NB4 (cell line): ENCODE results near the gene RMI2.

Experiments used
- DNase-seq: peaks from one replicate; pipeline ENCODE4 v3.0.0; 2010; ENCODE audit warnings: low read depth
- H3K4me3 ChIP-seq: one replicate; pipeline ENCODE4 v1.5.1; 2011; ENCODE audit warnings: mild to moderate bottlenecking, low read depth, low read length, moderate library complexity
- CTCF ChIP-seq: IDR thresholded peaks from one replicate; pipeline ENCODE4 v1.5.1; 2012; ENCODE audit warnings: low read depth, low read length
- MAX ChIP-seq: IDR thresholded peaks from 2 replicates; pipeline ENCODE4 v1.6.1; 2011; ENCODE audit warnings: low read depth, low read length
- MYC ChIP-seq: IDR thresholded peaks from 2 replicates; pipeline ENCODE4 v1.6.1; 2011; ENCODE audit warnings: low read depth, low read length
- POLR2A ChIP-seq: IDR thresholded peaks from 2 replicates; pipeline ENCODE4 v1.6.1; 2011; ENCODE audit warnings: mild to moderate bottlenecking; ENCODE audit not compliant: insufficient read length; ENCODE audit errors: extremely low read depth

RMI2 gene

GRCh38 chr16:11315510-11315909, 29.7 kb upstream of the RMI2 start:
- DNase-seq = no peak
- no peak overlapping the region for H3K4me3 ChIP-seq
- no peak for TF ChIP-seq POLR2A
- no peak for TF ChIP-seq CTCF
- no peak for TF ChIP-seq MYC
- TF ChIP-seq MAX = no peak

GRCh38 chr16:11316331-11317015, 28.8 kb upstream of the RMI2 start:
- no peak overlapping the region for H3K4me3 ChIP-seq
- DNase-seq = no peak
- no peak for TF ChIP-seq CTCF
- no peak for TF ChIP-seq POLR2A

GRCh38 chr16:11318817-11319216, 26.4 kb upstream of the RMI2 start:
- no peak for DNase-seq
- TF ChIP-seq CTCF (no peak), POLR2A (no peak), MAX (no peak), MYC (no peak)
- H3K4me3 ChIP-seq = no peak overlapping the region

GRCh38 chr16:11319529-11320146, 25.6 kb upstream of the RMI2 start:
- DNase-seq = no peak
- H3K4me3 ChIP-seq = no peak overlapping the region
- TF ChIP-seq CTCF (no peak), MYC (no peak), POLR2A (no peak), MAX (no peak)

- H3K4me3 ChIP-seq = no peak overlapping the region
- no peak for TF ChIP-seq MYC
- DNase-seq = no peak
Observed at GRCh38 chr16:11320170-11320569, 25.1 kb upstream of the RMI2 start.

- no peak for DNase-seq
- no peak overlapping the region for H3K4me3 ChIP-seq
- TF ChIP-seq POLR2A = no peak
- TF ChIP-seq MAX = 0 out of 2 replicates have a peak, but pooled peaks have one; percentile 9
- no peak for TF ChIP-seq MYC
Observed at GRCh38 chr16:11321662-11322061, 23.6 kb upstream of the RMI2 start.

GRCh38 chr16:11322823-11323222, 22.4 kb upstream of the RMI2 start:
- no peak for DNase-seq
- H3K4me3 ChIP-seq = no peak overlapping the region
- no peak for TF ChIP-seq MYC
- no peak for TF ChIP-seq MAX
- TF ChIP-seq POLR2A = no peak
- TF ChIP-seq CTCF = no peak
